ENCODE results near the gene ARFRP1. TPM values are rescaled to one million over a fixed set of nuclear protein-coding genes. Genes with fewer than 3 reads are reported as not detected.

Gene ARFRP1
- total RNA-seq, 1 experiment from 2014 or later, result 65.4 TPM

DNA sequence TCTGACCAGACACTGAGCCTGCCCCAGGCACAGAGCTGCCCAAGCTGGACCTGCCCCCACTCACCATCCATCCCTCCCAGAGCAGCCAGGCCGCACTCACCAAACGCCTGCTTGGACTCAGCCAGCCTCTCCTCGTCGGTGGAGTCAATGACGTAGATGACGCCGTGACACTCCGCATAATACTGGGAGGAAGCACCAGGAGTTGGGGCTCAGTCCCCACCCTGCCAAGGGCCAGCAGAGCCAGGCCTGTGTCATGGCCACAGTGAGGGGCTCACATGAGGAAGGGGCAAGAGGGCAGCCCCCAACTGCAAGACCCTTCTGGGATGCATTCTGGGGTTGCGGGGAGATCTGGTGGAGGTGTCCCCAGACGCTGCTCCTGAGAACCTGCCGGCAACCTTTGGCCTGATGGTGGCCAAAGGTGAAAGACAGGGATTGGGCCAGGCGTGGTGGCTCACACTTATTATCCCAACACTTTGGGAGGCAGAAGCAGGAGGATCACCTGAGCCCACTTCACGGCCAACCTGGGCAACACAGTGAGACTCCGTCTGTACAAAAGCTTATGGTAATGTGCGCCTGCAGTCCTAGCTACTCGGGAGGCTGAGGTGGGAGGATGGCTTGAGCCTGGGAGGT lies 5.6 kb downstream of the ARFRP1 start:
- Mint-ChIP-seq H3K27me3 (ENCODE audit: insufficient read depth, unreplicated experiment) (no peaks in the 10 kb centered on the region), H3K4me1 (ENCODE audit: insufficient read depth, unreplicated experiment) (peaks cover 12% of the 10 kb centered on the region), H3K27ac (ENCODE audit: low read depth, unreplicated experiment) (no peak overlapping the region), H3K36me3 (ENCODE audit: insufficient read depth, unreplicated experiment) (peaks cover 49% of the 10 kb centered on the region), H3K4me3 (ENCODE audit: unreplicated experiment) (no peak overlapping the region), H3K9me3 (ENCODE audit: unreplicated experiment) (no peaks in the 10 kb centered on the region)
- TF ChIP-seq, protein P1, sequence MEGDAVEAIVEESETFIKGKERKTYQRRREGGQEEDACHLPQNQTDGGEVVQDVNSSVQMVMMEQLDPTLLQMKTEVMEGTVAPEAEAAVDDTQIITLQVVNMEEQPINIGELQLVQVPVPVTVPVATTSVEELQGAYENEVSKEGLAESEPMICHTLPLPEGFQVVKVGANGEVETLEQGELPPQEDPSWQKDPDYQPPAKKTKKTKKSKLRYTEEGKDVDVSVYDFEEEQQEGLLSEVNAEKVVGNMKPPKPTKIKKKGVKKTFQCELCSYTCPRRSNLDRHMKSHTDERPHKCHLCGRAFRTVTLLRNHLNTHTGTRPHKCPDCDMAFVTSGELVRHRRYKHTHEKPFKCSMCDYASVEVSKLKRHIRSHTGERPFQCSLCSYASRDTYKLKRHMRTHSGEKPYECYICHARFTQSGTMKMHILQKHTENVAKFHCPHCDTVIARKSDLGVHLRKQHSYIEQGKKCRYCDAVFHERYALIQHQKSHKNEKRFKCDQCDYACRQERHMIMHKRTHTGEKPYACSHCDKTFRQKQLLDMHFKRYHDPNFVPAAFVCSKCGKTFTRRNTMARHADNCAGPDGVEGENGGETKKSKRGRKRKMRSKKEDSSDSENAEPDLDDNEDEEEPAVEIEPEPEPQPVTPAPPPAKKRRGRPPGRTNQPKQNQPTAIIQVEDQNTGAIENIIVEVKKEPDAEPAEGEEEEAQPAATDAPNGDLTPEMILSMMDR (IDR thresholded peaks at IDR 0.05; ENCODE audit: unreplicated experiment), result no peak
- ChIA-PET CTCF (interaction anchor here (1.1 kb wide), 1 partner anchor 252 kb away, joined by 3 read pairs; no protein-coding TSS in a partner anchor), POLR2A (interaction anchor here (0.5 to 2.0 kb wide), 4 partner anchors 17 to 44 kb away, joined by 3 to 13 read pairs (median 4); partner anchors contain the start of gene RTEL1)
- DNase-seq (ENCODE audit: unreplicated experiment), result no peak
- no TSS peak for BruUV-seq (replicated peaks)
- intact Hi-C loops (cut with micrococcal nuclease), result no loop called here

DNA sequence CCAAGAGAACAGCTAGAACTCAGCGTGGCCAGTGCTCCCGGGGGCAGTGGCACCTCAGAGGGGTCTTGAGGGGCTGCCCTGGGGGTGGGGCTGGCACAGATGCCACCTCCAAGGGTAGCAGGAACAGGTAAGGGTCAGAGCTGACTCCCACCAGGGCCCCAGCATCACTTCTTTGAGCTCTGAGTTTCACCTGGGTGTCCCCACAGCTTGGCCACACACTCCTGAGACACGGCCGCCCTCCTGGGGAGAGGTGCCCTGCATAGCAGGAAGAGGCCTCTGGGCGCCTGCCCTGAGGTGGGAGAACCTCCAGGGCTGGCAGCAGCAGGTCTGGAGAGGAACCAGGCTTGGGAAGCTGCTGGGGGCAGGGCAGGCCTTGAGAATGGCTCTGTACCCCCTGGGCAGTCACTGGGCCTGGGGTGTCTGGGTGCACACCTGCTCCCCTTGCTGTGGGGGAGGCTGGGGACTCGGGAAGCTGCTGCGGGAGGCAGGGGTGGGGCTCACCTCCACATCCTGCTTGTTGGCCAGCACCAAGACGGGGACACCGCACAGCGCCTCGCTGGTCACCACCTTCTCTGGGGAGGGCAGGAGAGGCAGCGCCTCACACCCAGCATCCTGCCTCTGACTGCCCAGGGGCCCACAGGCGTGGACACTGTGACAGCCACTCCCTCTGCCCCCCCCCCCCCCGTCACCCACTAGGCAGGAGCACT lies 6.3 kb downstream of the ARFRP1 start:
- CTCF ChIA-PET, result no interaction called here
- no peaks in the 10 kb centered on the region for H3K9me3 Mint-ChIP-seq (ENCODE audit: unreplicated experiment)
- DNase-seq (ENCODE audit: unreplicated experiment), result no peak
- no peaks in the 10 kb centered on the region for H3K27me3 Mint-ChIP-seq (ENCODE audit: insufficient read depth, unreplicated experiment)
- intact Hi-C loops (cut with micrococcal nuclease), result no loop called here
- no peak overlapping the region for H3K4me3 Mint-ChIP-seq (ENCODE audit: unreplicated experiment)
- TF ChIP-seq, protein P1 (IDR thresholded peaks at IDR 0.05; ENCODE audit: unreplicated experiment), result no peak
- H3K4me1 Mint-ChIP-seq (ENCODE audit: insufficient read depth, unreplicated experiment), result peaks cover 12% of the 10 kb centered on the region
- POLR2A ChIA-PET, result interaction anchor here (0.6 to 2.0 kb wide), 3 partner anchors 17 to 279 kb away, joined by 3 to 13 read pairs (median 5); partner anchors contain the start of gene PRPF6
- no peak overlapping the region for H3K27ac Mint-ChIP-seq (ENCODE audit: low read depth, unreplicated experiment)
- BruUV-seq (replicated peaks), result no TSS peak
- peaks cover 50% of the 10 kb centered on the region for H3K36me3 Mint-ChIP-seq (ENCODE audit: insufficient read depth, unreplicated experiment)

DNA sequence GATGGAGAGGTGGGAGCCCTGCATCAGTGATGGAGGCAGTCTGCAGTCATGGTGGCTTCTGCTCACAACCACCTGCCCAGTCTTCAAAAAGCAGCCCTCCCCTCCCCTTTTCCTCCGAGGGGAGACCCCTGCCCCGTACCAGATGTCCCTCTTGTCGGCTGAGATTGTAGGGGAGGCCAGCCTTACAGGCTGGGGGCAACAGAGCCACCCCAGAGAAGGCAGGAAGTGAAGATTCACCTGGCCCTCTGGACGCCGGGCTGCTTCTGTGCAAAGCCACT lies 6.8 kb downstream of the ARFRP1 start:
- Mint-ChIP-seq H3K36me3 (ENCODE audit: insufficient read depth, unreplicated experiment) (peaks cover 52% of the 10 kb centered on the region), H3K4me3 (ENCODE audit: unreplicated experiment) (no peak overlapping the region), H3K9me3 (ENCODE audit: unreplicated experiment) (no peaks in the 10 kb centered on the region), H3K27me3 (ENCODE audit: insufficient read depth, unreplicated experiment) (no peaks in the 10 kb centered on the region), H3K27ac (ENCODE audit: low read depth, unreplicated experiment) (no peak overlapping the region), H3K4me1 (ENCODE audit: insufficient read depth, unreplicated experiment) (peaks cover 16% of the 10 kb centered on the region)
- TF ChIP-seq, protein P1 (IDR thresholded peaks at IDR 0.05; ENCODE audit: unreplicated experiment), result no peak
- ChIA-PET POLR2A (interaction anchor here (1.0 to 2.0 kb wide), 2 partner anchors 40 to 280 kb away, joined by 5 to 13 read pairs; partner anchors contain the start of gene PRPF6), CTCF (no interaction called here)
- no peak for DNase-seq (ENCODE audit: unreplicated experiment)
- no TSS peak for BruUV-seq (replicated peaks)
- intact Hi-C loops (cut with micrococcal nuclease), result no loop called here

DNA sequence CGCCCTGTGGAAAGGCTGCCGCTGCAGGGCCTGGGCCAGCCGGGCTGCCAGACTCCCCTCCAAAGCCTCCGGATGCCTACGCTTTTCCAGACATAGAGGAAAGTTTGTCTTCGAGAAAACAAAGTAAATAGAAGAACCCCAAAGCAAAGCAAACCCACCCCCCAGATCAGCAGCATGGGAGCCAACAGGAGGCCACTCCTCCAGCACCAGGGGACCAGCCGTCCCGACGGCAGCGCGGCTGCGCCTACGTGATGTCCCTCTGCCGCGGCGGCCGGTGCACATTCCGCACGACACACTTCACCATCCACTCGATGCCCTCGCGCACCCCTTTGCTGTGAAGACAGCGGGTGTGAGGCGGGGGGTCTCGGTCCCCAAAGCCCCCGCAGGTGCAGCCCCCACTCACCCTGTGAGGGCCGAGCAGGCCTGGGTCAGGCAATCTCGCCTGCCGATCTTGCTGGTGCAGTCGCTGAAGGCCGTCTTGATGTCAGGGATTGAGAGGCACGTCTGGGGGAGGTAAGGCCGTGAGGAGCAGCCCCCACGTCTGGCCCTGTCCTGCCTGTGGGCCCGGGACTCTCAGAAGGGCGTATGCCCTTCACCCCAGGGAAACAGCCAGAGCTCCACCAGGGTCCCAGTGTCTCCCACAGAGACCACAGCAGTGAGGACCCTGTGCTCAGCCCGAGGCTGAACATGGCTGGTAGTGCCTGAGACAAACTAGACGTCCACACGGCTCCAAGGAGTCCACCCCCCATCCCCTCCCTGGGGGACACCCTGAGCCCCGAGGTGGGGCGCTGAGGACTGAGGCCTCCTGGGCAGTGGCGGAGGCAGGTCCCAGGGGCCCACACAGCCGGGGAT lies 7.4 kb downstream of the ARFRP1 start:
- POLR2A ChIA-PET, result interaction anchor here (1.0 to 5.4 kb wide), 6 partner anchors 7 to 280 kb away, joined by 3 to 79 read pairs (median 9); partner anchors contain the start of genes ARFRP1, PRPF6 and ZGPAT
- intact Hi-C loops (cut with micrococcal nuclease), result no loop called here

More for the DNA sequence above, 7.4 kb downstream of the ARFRP1 start:
- Mint-ChIP-seq H3K27ac (ENCODE audit: low read depth, unreplicated experiment) (peak overlapping the region; percentile 75), H3K36me3 (ENCODE audit: insufficient read depth, unreplicated experiment) (peaks cover 53% of the 10 kb centered on the region), H3K27me3 (ENCODE audit: insufficient read depth, unreplicated experiment) (no peaks in the 10 kb centered on the region), H3K4me1 (ENCODE audit: insufficient read depth, unreplicated experiment) (peaks cover 17% of the 10 kb centered on the region), H3K4me3 (ENCODE audit: unreplicated experiment) (no peak overlapping the region), H3K9me3 (ENCODE audit: unreplicated experiment) (no peaks in the 10 kb centered on the region)
- BruUV-seq (replicated peaks), result no TSS peak
- DNase-seq (ENCODE audit: unreplicated experiment), result no peak
- CTCF ChIA-PET, result no interaction called here
- TF ChIP-seq, protein P1 (IDR thresholded peaks at IDR 0.05; ENCODE audit: unreplicated experiment), result no peak

Data from MCF 10A (cell line).